Osteocyte (in vitro differentiated cells): ENCODE measurements around the gene XRCC5. TPM values are rescaled to one million over a fixed set of nuclear protein-coding genes. Genes with fewer than 3 reads are reported as not detected.

Experiments
- DNase-seq: peaks from one replicate; pipeline ENCODE4 v3.0.0; 2021; ENCODE audit warnings: mixed read lengths; ENCODE audit not compliant: unreplicated experiment; ENCODE audit errors: extremely low spot score
- H3K27ac Mint-ChIP-seq: one replicate; pipeline ENCODE4 v1.8.0; 2021; ENCODE audit warnings: mild to moderate bottlenecking, mixed read lengths; ENCODE audit not compliant: unreplicated experiment
- H3K27me3 Mint-ChIP-seq: one replicate; pipeline ENCODE4 v1.8.0; 2021; ENCODE audit warnings: mixed read lengths; ENCODE audit not compliant: unreplicated experiment
- H3K36me3 Mint-ChIP-seq: one replicate; pipeline ENCODE4 v1.8.0; 2021; ENCODE audit warnings: mixed read lengths; ENCODE audit not compliant: unreplicated experiment
- H3K4me1 Mint-ChIP-seq: one replicate; pipeline ENCODE4 v1.8.0; 2021; ENCODE audit warnings: mixed read lengths; ENCODE audit not compliant: unreplicated experiment
- H3K4me3 Mint-ChIP-seq: one replicate; pipeline ENCODE4 v1.8.0; 2021; ENCODE audit warnings: mild to moderate bottlenecking, moderate library complexity, mixed read lengths; ENCODE audit not compliant: unreplicated experiment
- H3K9me3 Mint-ChIP-seq: one replicate; pipeline ENCODE4 v1.8.0; 2021; ENCODE audit warnings: mixed read lengths; ENCODE audit not compliant: unreplicated experiment
- CTCF ChIP-seq: fragments of 200-600 bp; sonication (generic); IDR thresholded peaks from 2 replicates; pipeline ENCODE4 v1.5.0; 2021; ENCODE audit warnings: antibody characterized with exemption, mild to moderate bottlenecking, moderate library complexity
- total RNA-seq: library from RNA; stranded (reverse); gene quantifications from 2 replicates; pipeline ENCODE4 v1.2.1, GENCODE V29; 2021

XRCC5 gene
- total RNA-seq, 1 donor from 2014 or later = 224 TPM

GRCh38 chr2:216070195-216070594 is 39.0 kb upstream of the XRCC5 start:
- peaks cover 10% of the 10 kb centered on the region for H3K4me1 Mint-ChIP-seq
- no peak for TF ChIP-seq CTCF

GRCh38 chr2:216071111-216071851 is 37.9 kb upstream of the XRCC5 start:
- TF ChIP-seq CTCF = no peak
- H3K36me3 Mint-ChIP-seq = no peaks in the 10 kb centered on the region
- H3K4me3 Mint-ChIP-seq = no peak overlapping the region
- no peak for DNase-seq
- peaks cover 8% of the 10 kb centered on the region for H3K4me1 Mint-ChIP-seq
- no peaks in the 10 kb centered on the region for H3K27me3 Mint-ChIP-seq
- H3K27ac Mint-ChIP-seq = no peak overlapping the region
- H3K9me3 Mint-ChIP-seq = no peaks in the 10 kb centered on the region

More at GRCh38 chr2:216070195-216070594, 39.0 kb upstream of the XRCC5 start:
- Mint-ChIP-seq H3K27me3 (no peaks in the 10 kb centered on the region), H3K27ac (no peak overlapping the region), H3K9me3 (no peaks in the 10 kb centered on the region), H3K36me3 (no peaks in the 10 kb centered on the region), H3K4me3 (no peak overlapping the region)
- no peak for DNase-seq

GRCh38 chr2:216072473-216072872 is 36.7 kb upstream of the XRCC5 start:
- Mint-ChIP-seq H3K27ac (no peak overlapping the region), H3K4me3 (no peak overlapping the region), H3K27me3 (no peaks in the 10 kb centered on the region), H3K36me3 (no peaks in the 10 kb centered on the region), H3K9me3 (no peaks in the 10 kb centered on the region), H3K4me1 (peaks cover 5% of the 10 kb centered on the region)
- DNase-seq = no peak
- TF ChIP-seq CTCF = no peak

GRCh38 chr2:216073773-216074172 is 35.4 kb upstream of the XRCC5 start:
- Mint-ChIP-seq H3K36me3 (no peaks in the 10 kb centered on the region), H3K4me1 (peaks cover 5% of the 10 kb centered on the region), H3K9me3 (no peaks in the 10 kb centered on the region), H3K4me3 (no peak overlapping the region), H3K27ac (no peak overlapping the region), H3K27me3 (no peaks in the 10 kb centered on the region)
- TF ChIP-seq CTCF = no peak
- DNase-seq = no peak

GRCh38 chr2:216074380-216074779 is 34.8 kb upstream of the XRCC5 start:
- no peaks in the 10 kb centered on the region for H3K27me3 Mint-ChIP-seq
- H3K36me3 Mint-ChIP-seq = no peaks in the 10 kb centered on the region
- DNase-seq = no peak
- H3K27ac Mint-ChIP-seq = no peak overlapping the region
- peaks cover 5% of the 10 kb centered on the region for H3K4me1 Mint-ChIP-seq
- no peaks in the 10 kb centered on the region for H3K9me3 Mint-ChIP-seq
- TF ChIP-seq CTCF = no peak
- H3K4me3 Mint-ChIP-seq = no peak overlapping the region
